ENCODE data around the gene LRRK1.

The LRRK1 gene

GRCh38 chr15:100891307-100892012 lies 27.7 kb upstream of the LRRK1 start:
- DNase-seq, result no peak

GRCh38 chr15:100892013-100892355 lies 27.2 kb upstream of the LRRK1 start:
- no peak for DNase-seq

- no peak for DNase-seq
Observed at GRCh38 chr15:100893261-100893963, 25.7 kb upstream of the LRRK1 start.

GRCh38 chr15:100893964-100894295 lies 25.2 kb upstream of the LRRK1 start:
- no peak for DNase-seq

DNA sequence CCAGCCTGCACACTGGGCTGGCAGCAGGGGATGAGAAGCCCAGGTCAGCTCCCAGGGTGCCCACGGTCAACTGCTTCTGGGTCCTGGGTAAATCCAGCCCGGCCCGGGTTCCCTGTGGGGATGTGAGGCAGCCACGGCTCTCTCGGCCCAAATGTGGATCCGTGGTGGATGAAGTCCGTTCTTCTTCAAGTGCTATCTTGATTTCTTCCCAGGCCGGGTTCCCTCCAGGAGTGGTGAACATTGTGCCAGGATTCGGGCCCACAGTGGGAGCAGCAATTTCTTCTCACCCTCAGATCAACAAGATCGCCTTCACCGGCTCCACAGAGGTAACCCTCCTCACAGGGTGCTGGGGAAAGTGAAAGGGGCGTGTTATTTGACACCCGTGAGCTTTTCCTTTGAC lies 23.4 kb upstream of the LRRK1 start:
- DNase-seq, result no peak

DNA sequence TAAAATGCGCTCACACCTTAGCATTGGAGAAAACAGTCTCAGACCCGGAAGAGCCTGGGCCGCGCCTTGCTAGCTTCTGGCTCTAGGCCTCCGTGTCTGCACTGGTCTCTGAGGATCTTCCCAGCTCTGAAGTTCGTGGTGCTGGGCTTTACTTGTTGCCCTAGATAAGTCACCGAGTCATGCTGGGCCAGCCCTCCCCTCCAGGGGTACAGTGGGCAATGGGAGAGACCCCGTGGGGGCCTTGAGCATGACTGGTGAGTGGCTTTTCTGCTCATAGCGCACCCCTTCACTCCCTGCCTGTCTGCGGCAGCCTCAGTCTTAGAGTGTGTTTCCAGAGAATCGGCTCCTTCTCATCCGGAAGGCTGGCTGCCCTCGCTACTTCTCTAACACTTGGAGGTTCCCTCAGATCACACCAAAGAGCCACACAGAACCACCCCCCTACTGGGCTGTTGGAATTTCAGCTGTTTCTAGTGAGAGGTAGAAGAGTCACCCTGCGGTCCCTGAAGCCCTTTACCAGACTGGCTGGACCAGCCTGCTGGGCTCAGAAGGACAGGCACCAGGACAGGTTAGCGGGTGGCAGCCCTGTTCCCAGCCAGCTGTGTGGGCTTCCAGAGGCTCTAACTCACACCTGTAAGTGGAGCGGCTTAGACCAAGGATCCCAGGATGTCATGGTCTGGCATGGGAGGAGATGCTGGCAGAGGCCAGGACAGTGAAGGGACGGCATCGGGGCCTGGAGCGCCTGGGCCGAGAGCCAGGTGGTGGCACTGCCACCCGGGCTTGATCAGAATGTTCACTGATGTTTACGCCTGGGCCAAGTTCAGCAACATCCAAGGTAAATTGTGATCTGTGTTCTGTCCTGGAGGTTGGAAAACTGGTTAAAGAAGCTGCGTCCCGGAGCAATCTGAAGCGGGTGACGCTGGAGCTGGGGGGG lies 21.7 kb upstream of the LRRK1 start:
- no peak for DNase-seq

GRCh38 chr15:100898152-100898490 lies 21.0 kb upstream of the LRRK1 start:
- no peak for DNase-seq

DNA sequence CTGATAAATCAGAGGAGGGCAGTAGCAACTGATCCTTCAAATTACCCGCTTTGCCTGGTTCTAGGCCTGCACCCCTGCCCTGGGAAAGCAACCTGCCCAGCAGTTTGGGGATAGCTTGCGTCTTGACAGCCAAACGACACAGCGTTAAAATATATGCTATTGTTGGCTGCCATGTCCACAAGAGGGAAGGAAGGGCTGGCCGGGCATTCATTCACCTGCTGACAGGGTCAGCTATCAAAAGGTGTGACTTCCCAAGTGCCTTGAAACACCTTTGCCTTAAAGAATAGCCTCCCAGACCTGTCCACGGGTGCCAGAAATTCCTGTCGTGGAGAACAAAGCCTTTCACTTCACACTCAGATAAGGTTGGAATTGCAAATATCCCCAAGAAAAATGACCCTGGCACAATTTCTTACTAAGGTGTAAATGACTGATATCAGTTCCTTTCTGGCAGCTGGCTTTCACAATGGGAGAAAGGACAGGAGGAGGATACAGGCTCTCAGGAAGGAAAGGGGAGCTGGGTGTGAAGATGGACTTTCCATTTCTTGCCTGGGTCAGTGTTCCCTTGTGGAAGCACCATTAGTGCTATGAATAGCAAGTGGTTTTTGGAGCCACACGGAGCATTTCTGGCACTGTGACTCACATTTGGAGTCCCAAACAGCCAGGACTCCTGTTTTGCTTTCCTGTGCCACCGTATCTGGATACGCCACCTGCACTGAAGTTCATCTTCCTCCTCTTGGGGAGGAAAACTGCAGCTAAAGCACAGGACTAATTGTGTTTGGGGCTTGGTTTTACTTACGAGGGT lies 20.3 kb upstream of the LRRK1 start:
- no peak for DNase-seq

- DNase-seq, result no peak
Observed at GRCh38 chr15:100899601-100900000, 19.6 kb upstream of the LRRK1 start.

GRCh38 chr15:100900136-100900794 lies 18.9 kb upstream of the LRRK1 start:
- DNase-seq, result no peak

DNA sequence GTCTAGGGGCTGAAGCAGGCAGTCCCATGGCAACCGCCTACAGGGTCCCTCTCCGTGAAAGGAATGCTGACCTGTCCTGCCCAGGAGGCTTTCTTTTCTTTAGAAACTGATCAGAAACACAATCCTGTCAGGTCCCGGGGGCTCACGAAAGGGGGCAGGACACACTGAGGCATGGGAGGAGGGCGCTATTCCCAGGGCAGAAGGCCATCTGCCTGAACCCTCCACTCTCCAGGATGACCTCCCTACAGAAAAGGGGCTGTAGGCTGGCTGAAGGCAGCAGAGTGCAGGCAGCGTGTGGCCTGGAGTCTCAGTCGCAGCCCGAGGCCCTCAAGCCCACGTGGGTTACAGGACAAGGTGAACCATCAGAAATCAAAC lies 18.4 kb upstream of the LRRK1 start:
- no peak for DNase-seq

DNA sequence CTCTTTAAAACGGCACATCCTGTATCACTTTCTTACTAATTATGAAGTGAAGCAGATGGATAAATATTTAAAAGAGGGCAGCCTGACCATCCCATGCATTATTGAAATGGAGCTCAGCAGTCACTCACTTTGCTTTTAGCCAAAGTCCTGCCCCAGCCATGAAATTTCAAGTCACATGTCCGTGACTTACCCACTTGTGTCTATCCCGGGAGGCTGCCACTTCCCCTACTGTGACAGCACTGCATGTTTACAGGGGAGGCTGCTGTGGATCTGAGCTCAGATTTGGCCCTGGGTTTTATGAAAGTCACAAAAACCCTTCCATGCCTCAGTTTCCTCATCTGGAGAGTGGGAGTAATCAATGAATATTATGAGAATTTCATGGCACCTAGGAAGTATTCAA lies 17.9 kb upstream of the LRRK1 start:
- DNase-seq, result no peak

DNA sequence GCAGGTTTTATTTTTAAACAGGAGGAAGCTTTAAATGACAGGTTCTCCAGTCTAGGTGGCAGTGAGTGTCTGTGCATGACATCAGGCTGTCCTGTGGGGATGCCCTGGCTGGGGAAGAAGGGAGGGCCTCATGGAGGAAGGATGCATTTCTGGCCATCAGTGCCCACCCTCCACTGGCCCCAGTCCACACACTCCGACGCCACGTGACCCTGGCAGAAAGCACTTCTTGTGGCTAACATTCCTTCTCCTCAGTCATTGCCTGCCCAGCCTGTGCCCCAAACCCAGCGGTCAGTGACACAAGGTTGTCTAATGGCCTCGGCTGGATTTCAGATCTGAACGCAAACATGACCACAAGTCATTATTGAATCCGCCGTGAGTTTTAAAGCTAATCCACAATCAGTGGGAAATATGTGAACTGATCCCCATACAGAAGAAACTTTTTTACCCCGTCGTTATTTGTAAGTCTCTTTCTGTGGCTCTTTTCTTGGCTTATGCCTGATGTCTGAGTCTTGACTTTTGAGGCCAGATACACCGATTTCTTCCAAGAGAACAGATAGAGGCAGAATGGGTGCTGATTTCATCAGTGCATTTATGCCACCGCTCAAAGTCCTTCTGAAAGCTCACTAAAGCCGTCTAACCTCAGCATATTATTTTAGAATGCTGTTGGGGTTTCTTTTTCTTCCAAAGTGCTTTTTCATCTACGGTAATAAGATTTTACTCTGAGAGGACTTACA lies 17.3 kb upstream of the LRRK1 start:
- DNase-seq, result no peak

DNA sequence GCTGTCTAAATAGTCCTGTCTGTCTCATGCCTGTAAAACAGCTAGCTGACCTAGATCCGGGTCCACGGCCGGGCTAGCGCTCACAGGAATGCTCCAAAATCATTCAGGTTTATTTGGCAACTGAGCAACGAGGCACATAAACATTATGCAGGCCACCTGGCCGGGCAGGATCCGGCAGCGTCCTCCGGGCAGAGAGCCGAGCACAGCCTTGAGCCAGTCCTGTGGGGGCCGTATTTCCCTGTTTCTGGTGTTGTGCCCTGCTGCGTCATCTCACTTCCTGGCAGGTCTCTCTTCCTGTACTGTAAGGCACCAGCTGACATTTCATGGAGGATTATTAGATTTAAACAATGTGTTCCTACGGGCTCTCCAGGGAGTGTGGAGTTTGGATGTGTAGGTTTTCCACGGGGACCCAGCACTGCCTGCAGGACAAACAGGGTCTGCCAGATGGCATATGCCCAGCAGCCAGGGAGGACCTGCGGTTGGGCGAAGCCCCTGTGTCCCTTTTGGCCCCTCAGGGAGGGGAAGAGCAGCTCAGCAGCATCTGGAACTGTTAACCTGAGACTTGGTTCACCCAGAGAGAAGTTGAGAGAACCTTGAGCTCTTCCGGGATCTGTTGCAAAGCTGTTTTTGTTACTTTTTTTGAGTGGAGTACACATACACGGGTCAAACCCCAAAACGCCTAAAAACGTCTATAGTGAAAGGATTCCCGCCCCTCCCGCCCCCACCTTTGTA lies 16.6 kb upstream of the LRRK1 start:
- DNase-seq, result no peak

- DNase-seq, result no peak
Observed at GRCh38 chr15:100903168-100903554, 16.0 kb upstream of the LRRK1 start.

DNA sequence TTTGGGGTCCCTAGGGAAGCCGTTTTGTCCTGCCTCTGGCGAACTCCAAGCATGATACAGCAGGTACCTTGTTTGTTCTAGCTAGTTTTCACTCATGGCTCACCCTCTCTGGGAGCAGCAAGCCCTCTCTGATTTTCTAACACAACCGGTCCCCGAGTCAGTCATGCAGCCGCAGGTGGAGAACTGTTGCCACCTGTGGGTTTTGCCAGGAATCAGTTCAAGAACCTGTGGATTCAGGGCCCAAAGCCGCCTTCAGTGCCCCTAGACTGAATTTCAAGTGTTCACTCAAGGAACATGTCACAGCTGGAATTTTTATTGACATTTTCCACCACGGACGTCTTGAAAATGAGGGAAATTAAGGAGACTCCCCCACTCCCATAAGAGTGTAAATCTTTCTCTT lies 13.3 kb upstream of the LRRK1 start:
- no peak for DNase-seq

DNA sequence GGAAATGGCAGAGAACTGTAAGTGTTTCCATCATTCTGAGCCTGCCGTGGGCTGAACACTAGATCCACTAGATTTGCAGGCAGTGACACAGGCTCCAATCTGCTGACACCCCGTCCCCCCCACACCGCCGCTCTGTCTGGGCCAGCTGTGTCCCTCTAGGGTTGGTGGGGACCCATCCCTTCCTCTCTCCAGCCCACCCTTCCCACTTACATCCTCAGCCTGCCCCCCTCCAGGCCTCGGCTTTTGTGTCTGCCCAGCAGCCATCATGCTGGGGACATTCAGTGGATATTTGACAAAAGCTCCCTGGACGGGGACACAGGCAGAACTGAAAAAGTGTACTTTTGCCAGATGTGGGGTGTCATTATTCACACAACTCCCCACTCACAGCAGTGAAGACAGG lies 10.7 kb upstream of the LRRK1 start:
- DNase-seq, result no peak

DNA sequence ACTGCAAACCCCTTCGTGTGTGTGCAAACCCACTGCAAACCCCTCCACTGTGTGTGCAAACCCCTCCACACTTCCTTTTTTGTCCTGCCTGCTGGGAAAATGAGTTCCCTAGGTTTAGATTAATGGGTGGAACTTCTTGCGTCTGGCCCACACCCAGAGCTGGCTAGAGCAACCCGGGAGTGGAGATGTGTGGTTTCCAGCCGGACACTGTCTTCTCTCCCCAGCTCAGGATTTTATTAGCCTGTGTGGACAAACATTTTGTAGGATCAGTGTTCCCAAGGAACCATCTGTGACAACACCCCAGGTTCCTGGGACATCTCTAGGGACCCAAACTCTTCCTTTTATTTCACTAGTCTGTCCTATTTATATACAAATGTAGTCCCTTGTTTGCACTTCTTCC lies 9.6 kb upstream of the LRRK1 start:
- no peak for DNase-seq

- DNase-seq, result no peak
Observed at GRCh38 chr15:100909989-100910955, 8.9 kb upstream of the LRRK1 start.

- no peak for DNase-seq
Observed at GRCh38 chr15:100911086-100911485, 8.1 kb upstream of the LRRK1 start.
